GM19328 (cell line): ENCODE measurements around the gene IL1B.
A peak's percentile ranks its signal among the peaks of the same experiment; 100 is the strongest.

Experiments
- ATAC-seq: cut with Tn5 transposase; IDR thresholded peaks from one replicate; pipeline ENCODE4 v1.9.1; 2021; ENCODE audit warnings: mild to moderate bottlenecking, moderate library complexity; ENCODE audit not compliant: unreplicated experiment

Gene IL1B

GRCh38 chr2:112811276-112811831 lies 25.2 kb downstream of the IL1B start:
- no peak for ATAC-seq

DNA sequence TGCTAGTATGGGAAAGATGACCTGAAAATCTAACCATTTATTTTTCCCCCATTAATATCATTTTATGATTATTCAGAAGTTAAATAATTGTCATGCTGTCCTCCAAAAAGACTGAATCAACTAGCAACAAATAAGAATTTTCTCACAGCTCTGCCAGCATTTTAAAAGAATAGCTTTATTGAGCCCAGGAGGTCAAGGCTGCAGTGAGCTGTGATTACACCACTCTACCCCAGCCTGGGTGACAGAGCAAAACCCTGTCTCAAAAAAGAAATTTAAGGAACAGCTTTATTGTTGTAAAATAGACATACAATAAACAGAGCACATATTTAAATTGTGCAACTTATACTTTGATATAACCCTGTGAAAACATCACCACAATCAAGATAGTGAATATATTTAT lies 27.5 kb downstream of the IL1B start:
- ATAC-seq = no peak

DNA sequence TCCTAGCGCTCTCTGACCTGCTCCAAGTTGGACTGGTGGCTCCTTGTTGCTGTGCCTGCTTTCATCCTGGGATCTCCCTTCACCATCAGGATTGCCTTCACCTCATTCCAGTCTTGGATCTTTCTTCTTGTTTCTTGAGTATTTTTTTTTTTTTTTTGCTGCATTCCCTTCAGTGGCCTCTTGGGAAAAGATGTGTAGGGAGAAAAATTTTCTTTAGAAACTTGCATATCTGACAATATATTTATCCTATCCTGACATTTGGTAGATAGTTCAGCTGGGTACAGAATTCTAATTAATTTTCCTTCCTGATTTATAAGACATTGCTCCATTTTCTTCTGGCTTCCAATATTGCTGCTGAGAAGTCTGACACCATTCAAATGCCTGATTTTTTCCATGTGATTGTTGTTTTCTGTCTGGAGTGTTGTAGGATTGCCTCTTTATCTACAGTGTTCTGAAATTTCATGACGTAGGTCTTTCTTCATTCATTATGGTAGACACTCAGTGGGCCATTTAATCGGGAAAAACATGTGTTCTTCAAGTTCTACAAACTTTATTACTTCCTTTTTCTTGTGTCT lies 29.3 kb downstream of the IL1B start:
- no peak for ATAC-seq

DNA sequence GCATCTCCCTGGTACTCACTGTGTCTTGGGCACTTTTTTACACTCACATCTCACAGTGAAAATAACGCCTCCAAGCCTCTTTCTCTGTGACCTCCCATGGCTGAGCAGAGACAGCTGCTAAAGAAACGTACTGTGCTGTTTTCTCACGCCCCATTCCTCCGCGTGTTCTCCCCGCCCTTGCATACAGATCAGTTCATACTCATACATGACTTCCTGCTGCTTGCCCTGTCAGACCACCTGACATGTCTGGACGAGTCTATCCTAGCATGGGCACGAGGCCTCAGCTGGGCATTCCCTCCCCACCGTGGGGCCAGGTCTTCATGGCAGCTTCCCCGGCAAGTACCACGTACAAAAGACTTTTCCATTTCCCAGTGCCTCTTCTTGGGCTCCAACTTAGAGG lies 31.0 kb downstream of the IL1B start:
- ATAC-seq = peak; percentile 81

DNA sequence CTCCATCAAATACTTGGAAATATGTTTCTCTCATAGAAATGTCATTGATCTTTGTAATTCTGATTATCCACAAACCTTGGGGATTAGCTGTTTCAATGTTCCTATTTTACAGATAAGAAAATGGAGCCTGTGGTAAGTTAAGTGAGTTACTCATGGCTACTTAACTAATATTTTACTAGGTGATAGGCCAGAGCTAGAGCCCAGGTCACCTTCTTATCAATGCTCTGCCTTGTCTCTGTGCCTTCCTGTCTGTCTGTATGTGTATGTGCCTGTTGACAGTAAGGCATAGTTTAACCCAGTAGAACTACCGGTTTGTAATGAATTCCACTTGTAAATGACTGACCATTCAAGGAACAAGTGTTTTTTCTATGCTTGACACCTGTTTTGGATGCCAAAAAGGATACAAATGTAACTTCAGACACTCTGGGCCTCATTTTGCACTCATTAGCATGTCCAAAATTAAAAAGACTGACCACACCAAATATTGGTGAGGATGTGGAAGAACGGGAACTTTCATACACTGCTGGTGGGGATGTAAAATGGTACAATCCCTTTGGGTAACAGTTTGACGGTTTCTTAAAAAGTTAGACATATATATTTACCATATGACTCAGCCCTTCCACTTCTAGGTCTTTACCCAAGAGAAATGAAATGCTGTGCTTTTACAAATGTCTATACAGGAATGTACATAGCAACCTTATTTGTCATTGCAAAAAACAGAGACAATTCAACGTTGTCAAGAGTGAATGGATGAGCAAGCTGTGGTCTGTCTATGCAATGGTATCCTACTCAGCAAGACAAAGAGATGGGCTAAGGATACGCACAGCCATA lies 32.7 kb downstream of the IL1B start:
- ATAC-seq = no peak

- no peak for ATAC-seq
Observed at GRCh38 chr2:112800881-112801583, 35.5 kb downstream of the IL1B start.

DNA sequence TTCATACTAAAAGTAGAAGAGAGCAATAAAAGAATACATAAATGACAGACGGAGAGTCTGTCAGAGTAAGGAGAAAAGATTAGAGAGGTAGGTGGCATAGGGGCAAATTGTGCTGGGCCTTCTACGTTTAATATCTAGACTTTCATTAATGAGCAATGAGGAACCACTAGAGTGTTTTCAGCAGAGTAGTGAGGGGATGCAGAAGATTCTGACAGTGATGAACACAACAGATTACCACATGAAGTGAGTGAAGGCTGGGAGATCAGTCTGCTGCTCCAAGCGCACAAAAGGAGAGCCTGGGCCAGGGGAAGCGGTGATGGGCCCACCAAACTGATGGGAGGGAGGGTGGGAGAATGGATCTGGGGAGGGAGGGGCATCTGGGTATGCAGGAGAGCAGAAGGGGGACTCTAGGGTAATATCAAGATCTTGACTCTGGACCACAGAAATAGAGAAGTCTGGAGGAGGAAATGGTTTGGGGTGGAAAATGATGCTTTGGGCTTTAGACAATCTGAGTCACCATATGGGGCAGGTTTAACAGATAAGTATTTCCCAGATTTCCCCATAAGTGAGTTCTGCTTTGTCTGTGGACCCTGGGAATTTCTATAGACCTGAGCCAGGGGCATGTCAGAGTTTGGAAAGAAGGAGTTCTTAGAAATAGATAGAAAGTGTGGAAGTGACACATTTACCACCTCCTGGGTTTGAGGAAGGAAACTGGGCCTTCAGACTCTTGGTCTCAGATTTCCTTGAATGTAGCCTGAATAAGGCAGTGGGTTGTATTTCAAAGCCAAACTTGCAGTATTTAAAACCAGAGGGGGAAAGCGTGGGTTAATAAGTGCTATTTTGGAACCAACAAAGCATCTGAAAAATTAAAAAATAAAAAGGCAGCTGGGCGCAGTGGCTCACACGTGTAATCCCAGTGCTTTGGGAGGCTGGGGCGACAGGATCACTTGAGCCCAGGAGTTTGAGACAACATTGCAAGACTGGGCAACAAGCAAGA lies 37.3 kb downstream of the IL1B start:
- no peak for ATAC-seq

GRCh38 chr2:112796486-112796885 lies 40.1 kb downstream of the IL1B start:
- no peak for ATAC-seq

DNA sequence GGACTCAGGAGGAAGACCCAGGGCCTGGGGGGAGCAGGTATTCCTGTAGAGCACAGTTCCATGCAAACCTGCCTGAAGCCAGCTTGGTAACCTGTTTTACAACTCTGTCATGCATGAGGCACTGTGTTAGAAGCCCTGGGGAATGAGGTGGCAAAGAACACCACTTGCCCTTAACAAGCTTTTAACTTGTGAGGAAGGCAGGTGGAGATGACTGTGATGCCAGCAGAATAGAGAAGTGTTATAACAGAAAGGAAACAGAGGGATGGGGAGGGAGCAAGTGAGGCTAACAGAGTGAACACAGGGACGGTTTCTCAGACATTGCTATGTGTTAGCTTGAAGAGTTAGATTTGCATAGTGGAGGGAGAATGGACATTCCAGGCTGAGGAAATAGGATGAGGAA lies 40.8 kb downstream of the IL1B start:
- ATAC-seq = no peak

- no peak for ATAC-seq
Observed at GRCh38 chr2:112794841-112795240, 41.7 kb downstream of the IL1B start.

DNA sequence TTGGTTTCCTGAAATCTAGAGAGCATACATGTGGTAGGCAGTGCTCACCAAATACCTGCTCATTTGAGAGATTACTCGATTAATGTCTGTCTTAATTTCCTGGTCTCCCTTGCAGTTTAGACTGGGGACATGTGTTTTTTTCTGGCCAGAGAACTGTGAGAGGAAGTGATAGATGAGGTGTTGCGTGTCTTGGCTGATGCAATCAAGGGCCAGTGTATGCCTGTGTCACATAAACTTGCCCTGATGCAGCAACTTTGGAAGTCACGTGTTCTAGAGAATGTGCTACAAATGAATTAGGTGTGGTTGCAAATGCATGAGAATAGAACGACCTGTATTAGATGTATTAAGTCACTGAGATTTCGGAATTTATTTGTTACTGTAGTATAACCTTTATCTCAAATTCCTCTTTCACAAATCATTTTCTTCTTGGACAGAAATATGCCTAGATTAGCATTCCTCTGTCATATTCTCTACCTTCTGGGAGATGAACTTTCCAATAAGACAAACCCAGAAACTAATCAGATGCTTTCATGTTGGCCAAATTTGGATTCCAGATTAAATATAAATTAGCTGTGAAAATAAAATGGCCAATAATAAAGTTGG lies 42.3 kb downstream of the IL1B start:
- no peak for ATAC-seq

DNA sequence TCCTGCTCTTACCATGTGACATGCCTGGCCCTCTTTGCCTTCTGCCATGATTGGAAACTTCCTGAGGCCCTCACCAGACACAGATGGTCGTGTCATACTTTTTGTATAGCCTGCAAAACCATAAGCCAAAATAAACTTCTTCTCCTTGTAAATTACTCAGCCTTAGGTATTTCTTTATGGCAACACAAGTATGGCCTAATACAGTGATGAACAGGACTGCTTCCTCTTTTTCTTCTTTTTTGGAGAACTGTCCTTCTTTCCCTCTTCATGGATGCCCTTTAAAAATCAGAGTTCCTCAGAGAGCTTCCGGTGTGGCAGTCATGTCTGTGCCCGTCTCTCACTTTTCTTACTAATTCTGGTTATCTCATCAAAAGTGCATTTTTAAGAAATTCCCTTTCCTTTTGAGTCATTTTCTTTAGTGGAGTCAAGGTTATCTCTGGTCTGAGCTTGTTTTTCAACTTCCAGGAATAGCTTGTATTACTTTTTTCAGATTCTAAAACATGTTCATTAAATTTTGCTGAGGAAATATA lies 43.1 kb downstream of the IL1B start:
- ATAC-seq = no peak

GRCh38 chr2:112792419-112792818 lies 44.2 kb downstream of the IL1B start:
- ATAC-seq = no peak

GRCh38 chr2:112791693-112792230 lies 44.8 kb downstream of the IL1B start:
- ATAC-seq = no peak

- ATAC-seq = no peak
Observed at GRCh38 chr2:112791019-112791418, 45.6 kb downstream of the IL1B start.

GRCh38 chr2:112790305-112790704 lies 46.3 kb downstream of the IL1B start:
- no peak for ATAC-seq

DNA sequence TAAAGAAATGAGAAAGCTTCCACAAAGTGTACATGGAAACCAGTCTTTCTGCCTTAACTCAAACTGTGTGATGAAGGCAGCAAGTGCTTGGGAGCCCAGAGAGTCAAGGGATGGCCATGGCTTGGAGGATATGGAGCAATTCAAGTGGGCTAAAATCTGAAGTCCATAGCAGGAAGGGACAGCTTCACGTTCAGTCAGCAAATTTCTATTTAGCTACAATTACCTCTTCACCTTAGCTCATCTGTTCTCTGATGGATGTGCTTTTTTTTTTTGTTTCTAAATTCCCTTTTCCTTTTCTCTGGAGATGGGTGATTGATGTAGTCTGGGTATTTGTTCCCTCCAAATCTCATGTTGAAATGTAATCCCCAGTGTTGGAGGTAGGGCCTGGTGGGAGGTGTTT lies 47.4 kb downstream of the IL1B start:
- no peak for ATAC-seq

GRCh38 chr2:112788653-112789052 lies 47.9 kb downstream of the IL1B start:
- no peak for ATAC-seq

GRCh38 chr2:112787729-112788393 lies 48.7 kb downstream of the IL1B start:
- ATAC-seq = no peak
